HG02642 (cell line): ENCODE data around the gene UPK1A.
"Not testable (repeated sequence)": the region's sequence is repeated elsewhere in the genome, so short reads cannot be mapped to it uniquely, and the experiment has no call there.

Experiments
- ATAC-seq: cut with Tn5 transposase; IDR thresholded peaks from one replicate; pipeline ENCODE4 v1.9.1; 2021; ENCODE audit warnings: mild to moderate bottlenecking; ENCODE audit not compliant: unreplicated experiment, poor library complexity

Gene UPK1A

GRCh38 chr19:35675589-35676140 lies 9.3 kb downstream of the UPK1A start:
- ATAC-seq = no peak

DNA sequence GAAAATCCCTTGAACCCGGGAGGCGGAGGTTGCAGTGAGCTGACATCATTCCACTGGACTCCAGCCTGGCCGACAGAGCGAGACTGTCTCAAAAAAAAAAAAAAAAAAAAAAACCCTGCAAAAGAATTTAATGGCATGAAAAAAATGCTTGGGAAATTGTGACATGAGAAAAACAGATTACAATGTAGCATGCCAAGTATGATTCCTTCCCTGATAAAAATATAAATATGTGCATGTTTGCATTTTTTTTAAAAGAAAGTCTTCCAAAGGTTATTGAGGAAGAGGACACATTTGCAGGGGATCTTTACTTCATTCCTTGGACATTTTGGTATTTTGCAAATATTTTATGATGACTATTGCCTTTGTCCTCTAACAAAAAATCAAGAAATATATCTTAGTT lies 23.5 kb downstream of the UPK1A start:
- no peak for ATAC-seq

DNA sequence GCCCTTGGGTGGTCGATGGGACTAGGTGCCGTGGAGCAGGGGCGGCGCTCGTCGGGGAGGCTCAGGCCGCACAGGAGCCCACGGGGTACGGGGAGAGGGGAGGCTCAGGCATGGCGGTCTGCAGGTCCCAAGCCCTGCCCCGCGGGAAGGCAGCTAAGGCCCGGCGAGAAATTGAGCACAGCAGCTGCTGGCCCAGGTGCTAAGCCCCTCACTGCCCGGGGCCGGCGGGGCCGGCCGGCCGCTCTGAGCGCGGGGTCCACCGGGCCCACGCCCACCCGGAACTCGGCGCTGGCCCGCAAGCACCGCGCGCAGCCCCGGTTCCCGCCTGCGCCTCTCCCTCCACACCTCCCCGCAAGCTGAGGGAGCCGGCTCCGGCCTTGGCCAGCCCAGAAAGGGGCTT lies 24.8 kb downstream of the UPK1A start:
- ATAC-seq = not testable (repeated sequence)

DNA sequence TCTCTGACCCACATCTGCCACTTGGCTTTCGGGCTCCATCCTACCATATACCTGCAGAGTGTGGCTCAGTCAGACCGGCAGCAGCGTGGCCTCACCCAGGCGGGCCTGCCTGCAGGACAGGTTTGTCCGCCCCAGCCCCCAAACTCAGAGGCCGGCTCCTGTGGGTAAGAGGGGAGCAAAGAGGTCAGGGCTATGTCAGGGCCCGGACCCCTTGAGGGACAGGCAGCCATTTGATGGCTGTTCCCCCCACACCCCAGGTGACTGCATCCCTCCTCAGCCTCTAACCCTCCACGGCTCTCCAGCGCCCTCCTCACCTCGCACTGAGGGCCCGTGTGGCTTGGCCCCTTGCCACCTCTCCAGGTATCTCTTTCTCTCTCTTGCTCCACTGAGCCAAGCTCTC lies 25.7 kb downstream of the UPK1A start:
- ATAC-seq = no peak

GRCh38 chr19:35693422-35693821 lies 27.1 kb downstream of the UPK1A start:
- ATAC-seq = peak; percentile 10

- peak; percentile 84 for ATAC-seq
These were observed 27.7 kb downstream of the UPK1A start for GRCh38 chr19:35693835-35694599.

DNA sequence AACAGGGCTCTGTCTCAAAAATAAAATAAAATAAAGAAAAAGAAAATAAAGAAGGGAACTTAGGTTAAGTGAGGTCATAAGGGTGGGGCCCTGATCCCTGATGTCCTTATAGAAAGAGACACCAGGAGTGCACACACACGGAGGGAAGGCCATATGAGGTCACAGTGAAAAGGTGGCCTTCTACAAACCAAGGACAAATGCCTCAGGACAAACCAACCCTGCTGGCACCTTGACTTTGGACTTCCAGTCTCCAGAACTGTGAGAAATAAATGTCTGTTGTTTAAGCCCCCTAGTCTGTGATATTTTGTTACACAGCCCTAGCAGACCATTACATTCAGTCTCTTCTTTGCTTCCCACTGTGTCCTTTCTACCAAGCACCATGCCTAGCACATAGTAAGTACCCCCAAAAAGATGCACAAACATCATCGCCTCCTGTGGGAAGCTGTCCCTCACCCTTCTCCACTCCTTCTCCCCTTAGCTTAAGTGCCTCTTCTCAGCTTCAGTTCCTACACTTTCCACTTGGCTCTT lies 29.6 kb downstream of the UPK1A start:
- ATAC-seq = no peak

- no peak for ATAC-seq
These were observed 30.5 kb downstream of the UPK1A start for GRCh38 chr19:35696835-35697234.

GRCh38 chr19:35702223-35703012 lies 36.1 kb downstream of the UPK1A start:
- peak; percentile 95 for ATAC-seq

DNA sequence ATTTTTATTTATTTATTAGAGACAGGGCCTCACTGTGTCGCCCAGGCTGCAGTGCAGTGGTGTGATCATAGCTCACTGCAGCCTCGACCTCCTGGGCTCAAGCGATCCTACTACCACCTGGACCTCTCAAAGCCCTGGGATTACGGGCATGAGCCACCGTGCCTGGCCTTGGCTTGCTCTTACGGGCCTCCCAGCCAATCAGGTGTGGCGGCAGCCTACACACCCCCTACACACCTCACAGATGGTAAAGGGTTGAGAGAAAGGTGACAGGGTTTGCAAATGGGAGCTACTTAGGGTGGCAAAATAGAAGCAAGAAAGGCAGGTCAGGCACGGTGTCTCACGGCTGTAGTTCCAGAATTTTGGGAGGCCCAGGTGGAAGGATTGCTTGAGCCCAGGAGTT lies 37.0 kb downstream of the UPK1A start:
- ATAC-seq = no peak

DNA sequence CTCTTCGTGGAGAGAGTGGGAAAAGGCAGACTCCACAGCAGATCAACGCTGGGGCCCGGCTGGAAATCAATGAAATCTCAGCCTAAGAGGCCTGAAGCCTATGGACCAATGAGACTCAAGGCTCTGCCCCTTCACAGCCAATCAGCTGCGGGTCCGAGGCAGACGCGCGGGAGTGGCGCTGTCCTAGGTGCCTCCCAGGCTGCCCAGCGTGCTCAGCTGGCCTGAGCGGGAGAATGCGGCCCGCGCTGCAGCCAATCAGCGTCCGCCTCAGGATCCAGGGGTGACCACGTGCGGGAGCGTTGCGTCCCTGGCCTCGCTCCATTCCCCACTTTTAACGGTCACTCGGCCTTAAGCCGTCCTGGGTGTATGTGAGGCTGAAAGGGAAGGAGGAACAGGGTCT lies 37.9 kb downstream of the UPK1A start, which contains the start of gene ZBTB32:
Gene ZBTB32, plus strand, starts transcription at position 341 of the 400 bp plus-strand sequence. CDS start 10,069 bp downstream, outside the sequence.
- ATAC-seq = no peak

GRCh38 chr19:35708391-35708790 lies 42.1 kb downstream of the UPK1A start:
- no peak for ATAC-seq

- ATAC-seq = peak; percentile 32
These were observed 44.7 kb downstream of the UPK1A start for GRCh38 chr19:35710784-35711723.

GRCh38 chr19:35712567-35713505 lies 46.5 kb downstream of the UPK1A start:
- no peak for ATAC-seq

GRCh38 chr19:35713506-35713850 lies 47.2 kb downstream of the UPK1A start:
- no peak for ATAC-seq

- no peak for ATAC-seq
These were observed 47.7 kb downstream of the UPK1A start for GRCh38 chr19:35713904-35714495.

DNA sequence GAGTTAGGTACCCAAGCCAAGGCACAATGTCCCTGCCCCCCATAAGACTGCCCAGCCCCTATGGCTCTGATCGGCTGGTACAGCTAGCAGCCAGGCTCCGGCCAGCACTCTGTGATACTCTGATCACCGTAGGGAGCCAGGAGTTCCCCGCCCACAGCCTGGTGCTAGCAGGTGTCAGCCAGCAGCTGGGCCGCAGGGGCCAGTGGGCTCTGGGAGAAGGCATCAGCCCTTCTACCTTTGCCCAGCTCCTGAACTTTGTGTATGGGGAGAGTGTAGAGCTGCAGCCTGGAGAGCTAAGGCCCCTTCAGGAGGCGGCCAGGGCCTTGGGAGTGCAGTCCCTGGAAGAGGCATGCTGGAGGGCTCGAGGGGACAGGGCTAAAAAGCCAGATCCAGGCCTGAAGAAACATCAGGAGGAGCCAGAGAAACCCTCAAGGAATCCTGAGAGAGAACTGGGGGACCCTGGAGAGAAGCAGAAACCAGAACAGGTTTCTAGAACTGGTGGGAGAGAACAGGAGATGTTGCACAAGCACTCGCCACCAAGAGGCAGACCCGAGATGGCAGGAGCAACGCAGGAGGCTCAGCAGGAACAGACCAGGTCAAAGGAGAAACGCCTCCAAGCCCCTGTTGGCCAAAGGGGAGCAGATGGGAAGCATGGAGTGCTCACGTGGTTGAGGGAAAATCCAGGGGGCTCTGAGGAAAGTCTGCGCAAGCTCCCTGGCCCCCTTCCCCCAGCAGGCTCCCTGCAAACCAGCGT lies 48.5 kb downstream of the UPK1A start:
- ATAC-seq = no peak

DNA sequence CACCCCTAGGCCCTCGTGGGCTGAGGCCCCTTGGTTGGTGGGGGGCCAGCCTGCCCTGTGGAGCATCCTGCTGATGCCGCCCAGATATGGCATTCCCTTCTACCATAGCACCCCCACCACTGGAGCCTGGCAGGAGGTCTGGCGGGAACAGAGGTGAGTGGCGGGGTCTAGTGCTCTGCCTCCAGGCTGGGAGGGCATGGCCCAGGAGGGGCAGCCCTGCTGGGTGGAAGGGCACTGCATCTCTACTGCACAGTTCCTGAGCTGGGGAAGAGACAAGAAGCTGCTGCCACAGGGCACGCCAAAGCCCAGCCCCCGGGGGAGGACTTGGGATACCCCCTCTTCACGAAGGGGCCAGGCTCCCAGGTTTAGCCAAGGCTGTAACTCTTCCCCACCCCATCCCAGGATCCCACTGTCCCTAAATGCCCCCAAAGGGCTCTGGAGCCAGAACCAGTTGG lies 49.1 kb downstream of the UPK1A start:
- no peak for ATAC-seq
